Astrocyte (in vitro differentiated cells and primary cell): ENCODE results near the gene PTH1R. TPM values are rescaled to one million over a fixed set of nuclear protein-coding genes. Genes with fewer than 3 reads are reported as not detected.

Experiments
- DNase-seq: peaks from one replicate; pipeline ENCODE4 v3.0.0-alpha.2; 2010; ENCODE audit warnings: low read depth
- FAIRE-seq: peaks from 2 replicates; lab custom pipeline; 2011; peaks lifted over from hg19 to GRCh38; lab: Jason Lieb, UNC
- H2AFZ ChIP-seq: 2 replicates; pipeline ENCODE4 v1.6.0; 2012; ENCODE audit warnings: low read depth, low read length, inconsistent platforms
- H3K27ac ChIP-seq: 2 replicates; pipeline ENCODE4 v1.5.1; 2011; ENCODE audit warnings: low read depth, low read length, inconsistent platforms
- H3K27me3 ChIP-seq: 2 replicates; pipeline ENCODE4 v1.6.0; 2011; ENCODE audit warnings: low read length, inconsistent platforms; ENCODE audit not compliant: insufficient read depth
- H3K36me3 ChIP-seq: 2 replicates; pipeline ENCODE4 v1.5.1; 2011; ENCODE audit warnings: low read length, inconsistent platforms; ENCODE audit not compliant: insufficient read depth
- H3K4me1 ChIP-seq: 2 replicates; pipeline ENCODE4 v1.5.1; 2011; ENCODE audit warnings: low read length, inconsistent platforms; ENCODE audit not compliant: insufficient read depth
- H3K4me2 ChIP-seq: 2 replicates; pipeline ENCODE4 v1.6.0; 2012; ENCODE audit warnings: low read length, inconsistent platforms
- H3K4me3 ChIP-seq: 2 replicates; pipeline ENCODE4 v1.5.1; 2011; ENCODE audit warnings: low read depth, mild to moderate bottlenecking, low read length, inconsistent platforms; ENCODE audit not compliant: insufficient read depth
- H3K79me2 ChIP-seq: 2 replicates; pipeline ENCODE4 v1.6.0; 2012; ENCODE audit warnings: mild to moderate bottlenecking, low read length, inconsistent platforms; ENCODE audit not compliant: insufficient read depth
- H3K9ac ChIP-seq: 2 replicates; pipeline ENCODE4 v1.6.0; 2012; ENCODE audit warnings: mild to moderate bottlenecking, low read length, inconsistent platforms
- H3K9me3 ChIP-seq: 2 replicates; pipeline ENCODE4 v1.5.1; 2012; ENCODE audit warnings: low read depth, mild to moderate bottlenecking, low read length, inconsistent platforms; ENCODE audit not compliant: insufficient read depth
- H4K20me1 ChIP-seq: 2 replicates; pipeline ENCODE4 v1.6.0; 2012; ENCODE audit warnings: low read length, inconsistent platforms; ENCODE audit not compliant: insufficient read depth
- H3K27ac Mint-ChIP-seq: one replicate; pipeline ENCODE4 v1.8.0; 2021; ENCODE audit warnings: mild to moderate bottlenecking, mixed read lengths; ENCODE audit not compliant: unreplicated experiment
- H3K27me3 Mint-ChIP-seq: one replicate; pipeline ENCODE4 v1.8.0; 2021; ENCODE audit warnings: low read depth, mixed read lengths; ENCODE audit not compliant: unreplicated experiment
- H3K36me3 Mint-ChIP-seq: one replicate; pipeline ENCODE4 v1.8.0; 2021; ENCODE audit warnings: low read depth, mixed read lengths; ENCODE audit not compliant: unreplicated experiment
- H3K4me1 Mint-ChIP-seq: one replicate; pipeline ENCODE4 v1.8.0; 2021; ENCODE audit warnings: low read depth, mixed read lengths; ENCODE audit not compliant: unreplicated experiment
- H3K4me3 Mint-ChIP-seq: one replicate; pipeline ENCODE4 v1.8.0; 2021; ENCODE audit warnings: mild to moderate bottlenecking, moderate library complexity, mixed read lengths; ENCODE audit not compliant: unreplicated experiment
- H3K9me3 Mint-ChIP-seq: one replicate; pipeline ENCODE4 v1.8.0; 2021; ENCODE audit warnings: mild to moderate bottlenecking, mixed read lengths; ENCODE audit not compliant: unreplicated experiment
- CTCF ChIP-seq: IDR thresholded peaks from 2 replicates; pipeline ENCODE4 v1.5.1; 2011; ENCODE audit warnings: low read depth, mild to moderate bottlenecking, inconsistent platforms, low read length, moderate library complexity; ENCODE audit not compliant: insufficient read depth
- EZH2 ChIP-seq: IDR thresholded peaks from 2 replicates; pipeline ENCODE4 v1.6.1; 2012; ENCODE audit warnings: mild to moderate bottlenecking, low read length, inconsistent platforms; ENCODE audit not compliant: insufficient read depth
- total RNA-seq: library from RNA; stranded (reverse); gene quantifications from 2 replicates; pipeline ENCODE4 v1.2.1, GENCODE V29; 2021

PTH1R gene
- total RNA-seq, 1 donor from 2014 or later, result 5.2 TPM

- Mint-ChIP-seq H3K36me3 (no peaks in the 10 kb centered on the region), H3K4me1 (no peaks in the 10 kb centered on the region), H3K27me3 (peaks cover 39% of the 10 kb centered on the region), H3K27ac (no peak within 1 kb of the TSS), H3K9me3 (no peaks in the 10 kb centered on the region), H3K4me3 (no peak within 1 kb of the TSS)
- Histone ChIP-seq H3K79me2 (no peaks in the 10 kb centered on the region), H3K9me3 (no peaks in the 10 kb centered on the region), H3K27ac (no peak within 1 kb of the TSS), H2AFZ (no peak within 1 kb of the TSS), H3K4me1 (no peaks in the 10 kb centered on the region), H3K4me2 (no peak within 1 kb of the TSS), H3K27me3 (peaks cover 2% of the 10 kb centered on the region), H3K36me3 (no peaks in the 10 kb centered on the region), H3K4me3 (no peak within 1 kb of the TSS), H3K9ac (no peak within 1 kb of the TSS), H4K20me1 (no peaks in the 10 kb centered on the region)
- no peak for TF ChIP-seq EZH2
- no peak for TF ChIP-seq CTCF
- FAIRE-seq (no peak), DNase-seq (no peak)
These were observed 14.2 kb upstream of the PTH1R start, which contains the start of gene MYL3 for GRCh38 chr3:46863261-46863782. MYL3 (minus strand) TSS chr3:46863444; CDS start chr3:46863390, 54 bp downstream.

- TF ChIP-seq CTCF (no peak), EZH2 (no peak)
- H3K4me3 ChIP-seq, result no peak overlapping the region
- H3K36me3 Mint-ChIP-seq, result no peaks in the 10 kb centered on the region
- H3K9me3 Mint-ChIP-seq, result no peaks in the 10 kb centered on the region
- H3K4me3 Mint-ChIP-seq, result no peak overlapping the region
- DNase-seq, result no peak
- no peaks in the 10 kb centered on the region for H4K20me1 ChIP-seq
- H3K4me1 ChIP-seq, result no peaks in the 10 kb centered on the region
- peaks cover 37% of the 10 kb centered on the region for H3K27me3 Mint-ChIP-seq
- H3K27ac ChIP-seq, result no peak overlapping the region
- no peaks in the 10 kb centered on the region for H3K9me3 ChIP-seq
- H3K9ac ChIP-seq, result no peak overlapping the region
- H2AFZ ChIP-seq, result no peak overlapping the region
- H3K4me2 ChIP-seq, result no peak overlapping the region
- H3K79me2 ChIP-seq, result no peaks in the 10 kb centered on the region
- no peak overlapping the region for H3K27ac Mint-ChIP-seq
- H3K36me3 ChIP-seq, result no peaks in the 10 kb centered on the region
- H3K4me1 Mint-ChIP-seq, result no peaks in the 10 kb centered on the region
- no peak for FAIRE-seq
- H3K27me3 ChIP-seq, result peaks cover 2% of the 10 kb centered on the region
These were observed 13.2 kb upstream of the PTH1R start for GRCh38 chr3:46864061-46864881.
